Measurements from ENCODE around the gene CHN1.

Gene CHN1

GRCh38 chr2:174777347-174778084 lies 227.7 kb downstream of the CHN1 start:
- peak overlapping the region; percentile 60 for H3K4me3 Mint-ChIP-seq
- no peaks in the 10 kb centered on the region for H3K27me3 Mint-ChIP-seq (ENCODE audit: low read depth)
- H3K9me3 Mint-ChIP-seq, result no peaks in the 10 kb centered on the region
- H3K4me1 Mint-ChIP-seq (ENCODE audit: low read depth), result peaks cover 39% of the 10 kb centered on the region
- H3K36me3 Mint-ChIP-seq (ENCODE audit: low read depth), result no peaks in the 10 kb centered on the region
- H3K27ac Mint-ChIP-seq, result peak overlapping the region; percentile 79
- no peak for DNase-seq (ENCODE audit: low spot score)

DNA sequence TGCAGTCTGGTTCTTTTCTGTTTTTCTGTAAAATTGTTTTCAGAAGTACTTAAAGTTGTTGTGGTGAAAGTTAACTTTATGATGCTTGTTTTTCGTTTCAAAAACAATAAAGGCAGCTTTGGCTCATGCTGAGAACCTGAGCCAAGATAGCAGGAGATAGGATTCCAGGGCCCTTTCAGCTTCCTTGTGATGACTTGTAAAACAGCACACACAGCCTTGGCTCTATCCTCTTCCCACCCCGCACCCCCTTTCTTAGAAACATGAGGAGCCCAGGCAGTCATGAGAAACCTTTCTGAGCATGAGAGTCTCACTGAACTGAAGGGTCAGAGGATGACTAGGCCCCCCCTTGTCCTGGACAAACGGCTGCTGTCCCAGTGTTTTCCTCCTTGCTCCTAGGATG lies 228.5 kb downstream of the CHN1 start:
- Mint-ChIP-seq H3K4me3 (no peak overlapping the region), H3K4me1 (ENCODE audit: low read depth) (peaks cover 39% of the 10 kb centered on the region), H3K9me3 (no peaks in the 10 kb centered on the region), H3K27ac (no peak overlapping the region), H3K27me3 (ENCODE audit: low read depth) (no peaks in the 10 kb centered on the region), H3K36me3 (ENCODE audit: low read depth) (no peaks in the 10 kb centered on the region)
- no peak for DNase-seq (ENCODE audit: low spot score)

DNA sequence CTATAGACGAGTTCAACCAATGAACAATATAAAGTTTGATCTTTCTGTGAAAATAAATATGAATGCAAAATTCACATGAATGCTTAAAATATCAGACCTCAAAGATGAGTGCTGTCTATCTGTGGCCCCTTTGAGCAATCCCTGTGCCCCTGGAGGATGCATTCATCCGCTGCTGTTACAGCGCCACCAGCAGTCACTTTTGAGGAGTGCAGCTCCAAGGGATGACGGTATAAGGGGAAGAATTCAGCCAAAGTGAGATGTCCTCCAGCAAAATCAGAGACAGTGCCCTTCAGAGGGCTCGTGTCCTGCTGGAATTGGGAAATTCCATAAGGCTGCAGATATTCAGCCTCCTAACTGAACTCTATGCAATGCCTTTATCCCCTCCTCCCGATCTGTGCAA lies 229.0 kb downstream of the CHN1 start:
- DNase-seq (ENCODE audit: low spot score), result no peak
- H3K36me3 Mint-ChIP-seq (ENCODE audit: low read depth), result no peaks in the 10 kb centered on the region
- no peaks in the 10 kb centered on the region for H3K27me3 Mint-ChIP-seq (ENCODE audit: low read depth)
- H3K4me1 Mint-ChIP-seq (ENCODE audit: low read depth), result peaks cover 39% of the 10 kb centered on the region
- H3K4me3 Mint-ChIP-seq, result no peak overlapping the region
- no peaks in the 10 kb centered on the region for H3K9me3 Mint-ChIP-seq
- no peak overlapping the region for H3K27ac Mint-ChIP-seq

DNA sequence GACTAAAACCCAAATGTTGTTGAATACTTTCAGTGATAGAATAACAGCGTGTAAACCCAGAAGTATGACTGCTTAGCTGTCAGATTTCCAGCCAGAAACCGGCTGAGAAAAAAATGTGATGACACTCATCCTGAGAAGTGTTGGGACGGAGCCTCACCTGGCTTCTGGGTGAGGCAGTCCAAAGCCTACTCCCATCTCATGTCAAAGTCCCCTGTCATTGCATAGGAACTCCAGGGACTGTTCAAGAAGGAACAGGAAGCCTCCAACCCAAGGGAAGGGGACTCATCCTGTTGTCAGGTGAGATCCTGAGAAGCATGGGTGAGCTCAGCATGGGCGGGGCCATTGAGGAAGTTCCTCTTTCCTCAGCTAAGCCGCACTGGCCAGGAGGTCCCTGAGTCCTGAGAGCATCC lies 229.6 kb downstream of the CHN1 start:
- H3K9me3 Mint-ChIP-seq, result no peaks in the 10 kb centered on the region
- no peak for DNase-seq (ENCODE audit: low spot score)
- H3K36me3 Mint-ChIP-seq (ENCODE audit: low read depth), result no peaks in the 10 kb centered on the region
- no peaks in the 10 kb centered on the region for H3K27me3 Mint-ChIP-seq (ENCODE audit: low read depth)
- no peak overlapping the region for H3K27ac Mint-ChIP-seq
- no peak overlapping the region for H3K4me3 Mint-ChIP-seq
- peaks cover 38% of the 10 kb centered on the region for H3K4me1 Mint-ChIP-seq (ENCODE audit: low read depth)

DNA sequence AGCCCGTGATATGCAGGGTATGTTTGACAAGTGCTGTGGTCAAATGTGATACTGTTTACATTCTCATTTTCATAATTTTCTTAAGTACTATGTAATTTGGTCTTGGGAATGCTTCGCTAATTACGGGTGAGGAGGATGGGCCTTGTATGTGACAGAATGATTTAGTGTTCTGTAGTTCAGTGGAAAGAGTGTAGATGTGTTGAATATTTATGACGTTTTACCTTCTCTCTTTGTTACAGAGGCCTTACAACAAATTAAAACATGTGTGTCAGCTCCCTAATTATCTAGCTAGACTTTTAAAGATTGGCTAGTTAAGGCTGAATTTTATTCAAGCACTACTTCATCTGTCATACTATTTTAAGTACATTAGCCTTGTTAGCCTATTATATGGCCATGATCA lies 230.3 kb downstream of the CHN1 start:
- H3K27ac Mint-ChIP-seq, result no peak overlapping the region
- no peaks in the 10 kb centered on the region for H3K36me3 Mint-ChIP-seq (ENCODE audit: low read depth)
- DNase-seq (ENCODE audit: low spot score), result no peak
- H3K4me3 Mint-ChIP-seq, result no peak overlapping the region
- peaks cover 35% of the 10 kb centered on the region for H3K4me1 Mint-ChIP-seq (ENCODE audit: low read depth)
- no peaks in the 10 kb centered on the region for H3K9me3 Mint-ChIP-seq
- no peaks in the 10 kb centered on the region for H3K27me3 Mint-ChIP-seq (ENCODE audit: low read depth)

DNA sequence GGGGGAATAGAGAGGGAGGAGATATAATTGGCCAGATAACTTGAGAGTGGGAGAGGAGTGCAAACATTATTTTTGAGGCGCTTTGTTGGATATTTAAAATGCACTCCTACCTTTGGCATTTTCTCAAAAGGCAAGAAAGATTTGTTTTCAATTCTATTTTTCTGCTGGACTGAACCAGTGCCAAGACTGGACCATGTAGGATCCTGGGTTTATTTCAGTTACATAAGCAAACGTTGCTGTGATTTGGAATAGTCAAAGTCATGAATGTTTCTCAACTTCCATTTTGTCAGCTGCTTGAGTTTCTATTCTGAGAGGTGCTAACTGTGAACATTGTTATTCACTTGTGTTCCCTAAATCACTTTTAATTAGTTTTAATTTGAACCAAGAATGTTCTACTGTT lies 232.0 kb downstream of the CHN1 start:
- no peaks in the 10 kb centered on the region for H3K27me3 Mint-ChIP-seq (ENCODE audit: low read depth)
- H3K36me3 Mint-ChIP-seq (ENCODE audit: low read depth), result no peaks in the 10 kb centered on the region
- no peak for DNase-seq (ENCODE audit: low spot score)
- H3K4me3 Mint-ChIP-seq, result no peak overlapping the region
- H3K27ac Mint-ChIP-seq, result no peak overlapping the region
- H3K9me3 Mint-ChIP-seq, result no peaks in the 10 kb centered on the region
- peaks cover 22% of the 10 kb centered on the region for H3K4me1 Mint-ChIP-seq (ENCODE audit: low read depth)

DNA sequence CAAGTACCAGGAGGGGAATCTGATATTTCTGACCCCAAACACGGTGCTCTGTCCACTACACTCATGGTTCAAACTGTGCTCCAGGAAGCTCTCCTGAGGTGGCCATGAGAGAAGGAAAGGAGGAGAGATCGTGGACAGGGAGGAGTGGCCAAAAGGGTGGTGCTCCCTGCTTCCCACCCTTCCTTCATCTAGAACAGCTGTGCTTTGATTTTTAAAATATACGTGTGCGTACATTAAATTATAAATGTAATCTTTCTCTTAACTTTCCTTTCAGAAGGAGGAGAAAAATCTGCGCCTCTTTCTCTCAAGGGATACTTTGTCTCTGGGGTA lies 232.7 kb downstream of the CHN1 start:
- no peaks in the 10 kb centered on the region for H3K9me3 Mint-ChIP-seq
- H3K4me1 Mint-ChIP-seq (ENCODE audit: low read depth), result peaks cover 14% of the 10 kb centered on the region
- no peak overlapping the region for H3K27ac Mint-ChIP-seq
- no peaks in the 10 kb centered on the region for H3K36me3 Mint-ChIP-seq (ENCODE audit: low read depth)
- no peak for DNase-seq (ENCODE audit: low spot score)
- H3K4me3 Mint-ChIP-seq, result no peak overlapping the region
- no peaks in the 10 kb centered on the region for H3K27me3 Mint-ChIP-seq (ENCODE audit: low read depth)

- Mint-ChIP-seq H3K4me1 (ENCODE audit: low read depth) (peaks cover 11% of the 10 kb centered on the region), H3K27ac (no peak overlapping the region), H3K36me3 (ENCODE audit: low read depth) (no peaks in the 10 kb centered on the region), H3K27me3 (ENCODE audit: low read depth) (no peaks in the 10 kb centered on the region), H3K4me3 (no peak overlapping the region), H3K9me3 (no peaks in the 10 kb centered on the region)
- peak; percentile 38 for DNase-seq (ENCODE audit: low spot score)
Observed at GRCh38 chr2:174771631-174772471, 233.3 kb downstream of the CHN1 start.

DNA sequence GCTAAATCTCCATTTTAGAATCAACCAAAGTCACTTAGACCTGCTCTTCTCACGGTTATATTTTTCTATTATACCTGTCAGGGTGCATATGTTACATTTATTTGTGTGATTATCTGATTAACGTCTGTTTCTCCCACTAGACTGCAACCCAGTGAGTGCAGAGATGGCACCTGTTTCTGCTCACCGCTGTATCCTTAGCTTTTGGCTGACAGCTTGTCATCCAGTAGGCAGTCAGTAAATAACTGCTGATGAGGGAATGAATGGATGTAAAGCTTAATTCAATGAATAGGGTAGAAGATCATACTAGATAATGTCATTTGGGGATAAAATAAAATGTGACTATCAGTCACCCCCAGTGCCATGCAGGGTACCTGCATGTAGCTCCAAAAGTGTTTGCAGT lies 234.0 kb downstream of the CHN1 start:
- no peak for DNase-seq (ENCODE audit: low spot score)
- Mint-ChIP-seq H3K9me3 (no peaks in the 10 kb centered on the region), H3K36me3 (ENCODE audit: low read depth) (no peaks in the 10 kb centered on the region), H3K27ac (no peak overlapping the region), H3K27me3 (ENCODE audit: low read depth) (peaks cover 1% of the 10 kb centered on the region), H3K4me3 (no peak overlapping the region), H3K4me1 (ENCODE audit: low read depth) (peaks cover 6% of the 10 kb centered on the region)

- Mint-ChIP-seq H3K27ac (no peak overlapping the region), H3K4me3 (no peak overlapping the region), H3K36me3 (ENCODE audit: low read depth) (no peaks in the 10 kb centered on the region), H3K9me3 (no peaks in the 10 kb centered on the region), H3K4me1 (ENCODE audit: low read depth) (no peaks in the 10 kb centered on the region), H3K27me3 (ENCODE audit: low read depth) (peaks cover 6% of the 10 kb centered on the region)
- no peak for DNase-seq (ENCODE audit: low spot score)
Observed at GRCh38 chr2:174768557-174768956, 236.6 kb downstream of the CHN1 start.

- Mint-ChIP-seq H3K4me3 (no peak overlapping the region), H3K27me3 (ENCODE audit: low read depth) (peaks cover 8% of the 10 kb centered on the region), H3K9me3 (no peaks in the 10 kb centered on the region), H3K36me3 (ENCODE audit: low read depth) (no peaks in the 10 kb centered on the region), H3K27ac (no peak overlapping the region), H3K4me1 (ENCODE audit: low read depth) (peaks cover 8% of the 10 kb centered on the region)
- no peak for DNase-seq (ENCODE audit: low spot score)
Observed at GRCh38 chr2:174766271-174766670, 238.9 kb downstream of the CHN1 start.

GRCh38 chr2:174765576-174765975 lies 239.6 kb downstream of the CHN1 start:
- peaks cover 8% of the 10 kb centered on the region for H3K27me3 Mint-ChIP-seq (ENCODE audit: low read depth)
- no peaks in the 10 kb centered on the region for H3K36me3 Mint-ChIP-seq (ENCODE audit: low read depth)
- peaks cover 8% of the 10 kb centered on the region for H3K4me1 Mint-ChIP-seq (ENCODE audit: low read depth)
- H3K27ac Mint-ChIP-seq, result no peak overlapping the region
- no peak overlapping the region for H3K4me3 Mint-ChIP-seq
- no peak for DNase-seq (ENCODE audit: low spot score)
- H3K9me3 Mint-ChIP-seq, result no peaks in the 10 kb centered on the region

GRCh38 chr2:174764280-174765255 lies 240.6 kb downstream of the CHN1 start, which contains the start of gene CHRNA1:
Gene CHRNA1 (minus strand): TSS chr2:174764472. CDS start chr2:174764394, 78 bp downstream.
- Mint-ChIP-seq H3K9me3 (no peaks in the 10 kb centered on the region), H3K4me3 (no peak within 1 kb of the TSS), H3K36me3 (ENCODE audit: low read depth) (no peaks in the 10 kb centered on the region), H3K4me1 (ENCODE audit: low read depth) (peaks cover 8% of the 10 kb centered on the region), H3K27ac (no peak within 1 kb of the TSS), H3K27me3 (ENCODE audit: low read depth) (peaks cover 8% of the 10 kb centered on the region)
- no peak for DNase-seq (ENCODE audit: low spot score)

DNA sequence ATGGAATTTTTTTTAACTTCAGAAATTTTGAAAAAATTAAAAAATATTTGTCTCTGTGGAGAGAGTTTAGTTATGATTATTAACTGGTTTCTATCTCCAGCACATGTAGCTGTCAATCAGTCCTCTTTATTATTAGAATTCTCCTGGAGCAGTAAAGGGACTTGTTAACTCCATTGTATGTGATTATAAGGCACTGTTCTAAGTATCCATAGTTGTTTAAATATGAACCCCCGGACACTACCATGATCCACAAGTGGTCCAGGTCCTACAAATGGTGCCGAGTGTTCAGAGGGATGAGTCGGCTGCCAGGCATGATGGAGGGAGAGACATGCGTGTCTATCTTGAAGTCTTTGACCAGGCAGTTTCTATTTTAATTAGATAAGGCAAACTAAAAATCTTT lies 241.4 kb downstream of the CHN1 start:
- H3K36me3 Mint-ChIP-seq (ENCODE audit: low read depth), result no peaks in the 10 kb centered on the region
- H3K4me1 Mint-ChIP-seq (ENCODE audit: low read depth), result peaks cover 8% of the 10 kb centered on the region
- peaks cover 8% of the 10 kb centered on the region for H3K27me3 Mint-ChIP-seq (ENCODE audit: low read depth)
- H3K9me3 Mint-ChIP-seq, result no peaks in the 10 kb centered on the region
- no peak overlapping the region for H3K4me3 Mint-ChIP-seq
- no peak for DNase-seq (ENCODE audit: low spot score)
- H3K27ac Mint-ChIP-seq, result no peak overlapping the region
